Measurements from ENCODE around the gene BACE2.

The BACE2 gene

DNA sequence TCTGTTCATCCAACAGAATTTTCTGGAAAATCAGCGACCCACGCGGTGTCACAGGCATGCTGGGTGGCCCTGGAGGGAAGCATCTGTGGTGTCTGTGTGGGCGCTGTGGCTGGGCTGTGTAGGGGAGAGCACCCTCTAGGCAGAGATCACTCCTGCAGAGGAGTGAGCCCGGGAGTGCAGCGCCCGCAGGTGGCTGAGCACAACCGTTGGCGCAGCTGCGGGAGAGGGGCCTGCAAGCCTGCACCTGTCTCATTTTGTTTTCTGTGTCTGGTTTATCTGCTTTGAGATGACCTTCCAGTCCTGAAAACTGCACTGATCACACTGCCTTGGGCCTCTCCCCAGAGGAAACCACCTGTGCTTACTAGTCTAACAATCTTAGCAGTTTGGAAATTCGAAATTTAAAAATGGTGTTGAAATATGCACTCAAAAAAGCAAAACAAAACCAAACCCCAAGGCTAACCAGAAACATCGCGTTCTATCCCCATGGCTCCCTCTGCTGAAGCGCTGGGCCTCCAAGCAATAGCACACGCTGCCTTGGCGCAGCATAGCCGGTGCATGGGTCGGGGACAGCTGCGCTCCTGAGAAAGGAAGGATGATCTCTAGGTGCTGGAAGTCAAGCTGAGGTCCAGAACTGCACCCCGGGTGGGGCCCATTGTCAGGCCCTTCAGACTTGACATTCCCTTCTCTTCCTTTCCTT, 153.4 kb downstream of the BACE2 start:
- no peak for TF ChIP-seq ZNF654 (tag by site-specific recombination; IDR thresholded peaks at IDR 0.05; ENCODE audit: low read depth)
- no peak for TF ChIP-seq KLF17 (tag by site-specific recombination; IDR thresholded peaks at IDR 0.05)
- TF ChIP-seq ZNF621 (tag by site-specific recombination; IDR thresholded peaks at IDR 0.05) = no peak
- TF ChIP-seq ZBTB48 (tag by site-specific recombination; IDR thresholded peaks at IDR 0.05) = no peak
- no peak for TF ChIP-seq ZFHX2 (tag by site-specific recombination; conservative IDR thresholded peaks at IDR 0.05)
- no peak for TF ChIP-seq MEIS1 (CRISPR knock-in tag; IDR thresholded peaks at IDR 0.05; ENCODE audit: borderline replicate concordance)
- ChIA-PET CTCF (no interaction called here), POLR2A (no interaction called here)
- no peak overlapping the region for H3K4me3 ChIP-seq (ENCODE audit: low read depth, low read length)
- no peak overlapping the region for H3K27ac ChIP-seq (ENCODE audit: extremely low read depth, low read depth, low read length)
- H3K36me3 ChIP-seq (ENCODE audit: control insufficient read depth in 2 of 2, insufficient read depth in 1 of 2, low read length in 2 of 2) = no peaks in the 10 kb centered on the region
- H3K4me1 ChIP-seq (ENCODE audit: control insufficient read depth, insufficient read depth, low read length) = no peaks in the 10 kb centered on the region
- no peaks in the 10 kb centered on the region for H3K9me3 ChIP-seq (ENCODE audit: control insufficient read depth, insufficient read depth, low read depth, low read length)

DNA sequence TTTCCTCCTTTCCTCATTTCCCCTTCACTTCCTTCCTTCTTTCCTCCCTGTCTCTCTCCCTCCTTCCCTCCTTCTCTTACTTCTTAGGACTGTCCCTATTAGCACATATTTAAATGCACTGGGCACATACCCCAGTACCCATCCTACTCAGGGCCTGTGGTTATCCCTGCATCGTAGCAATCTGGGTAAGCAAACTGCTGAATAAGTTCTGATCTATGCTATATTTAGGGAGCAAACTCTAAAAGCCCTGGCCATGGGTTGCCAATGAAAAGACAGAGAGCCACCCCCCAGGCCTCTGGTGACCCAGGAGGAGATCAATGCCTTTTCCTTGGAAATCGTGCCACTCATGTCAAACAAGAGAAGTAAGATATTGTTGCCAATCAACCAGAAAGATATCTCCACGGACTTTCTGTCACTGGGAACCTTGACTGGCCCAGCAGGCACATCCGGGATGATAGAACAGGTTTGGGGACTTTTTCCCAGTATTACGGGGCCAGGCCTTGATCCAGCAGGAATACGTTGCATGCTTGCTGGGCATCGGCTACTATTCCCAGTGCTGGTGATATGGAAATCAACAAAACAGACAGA, 154.0 kb downstream of the BACE2 start:
- no peak overlapping the region for H3K27ac ChIP-seq (ENCODE audit: extremely low read depth, low read depth, low read length)
- H3K36me3 ChIP-seq (ENCODE audit: control insufficient read depth in 2 of 2, insufficient read depth in 1 of 2, low read length in 2 of 2) = no peaks in the 10 kb centered on the region
- ChIA-PET POLR2A (no interaction called here), CTCF (interaction anchor here (0.5 kb wide), 1 partner anchor 10 kb away, joined by 3 read pairs; no protein-coding TSS in a partner anchor)
- TF ChIP-seq ZNF629 (tag by site-specific recombination; IDR thresholded peaks at IDR 0.05) (no peak), ZNF37A (tag by site-specific recombination; IDR thresholded peaks at IDR 0.05) (no peak), ZNF658 (tag by site-specific recombination; IDR thresholded peaks at IDR 0.05) (no peak), ZBTB7A (tag by site-specific recombination; IDR thresholded peaks at IDR 0.05; ENCODE audit: low read depth) (no peak), ZNF302 (tag by site-specific recombination; IDR thresholded peaks at IDR 0.05; ENCODE audit: low read depth) (no peak), IKZF3 (tag by site-specific recombination; IDR thresholded peaks at IDR 0.05) (no peak), ZBTB26 (tag by site-specific recombination; optimal IDR thresholded peaks at IDR 0.05) (no peak), ZNF76 (tag by site-specific recombination; IDR thresholded peaks at IDR 0.05; ENCODE audit: borderline replicate concordance, low read depth) (no peak), ZNF221 (tag by site-specific recombination; IDR thresholded peaks at IDR 0.05; ENCODE audit: borderline replicate concordance) (no peak), ZNF677 (tag by site-specific recombination; IDR thresholded peaks at IDR 0.05) (no peak), ZBTB6 (tag by site-specific recombination; IDR thresholded peaks at IDR 0.05) (no peak), ZBTB48 (tag by site-specific recombination; IDR thresholded peaks at IDR 0.05) (no peak), ZNF23 (tag by site-specific recombination; IDR thresholded peaks at IDR 0.05; ENCODE audit: borderline replicate concordance) (no peak), ZIC2 (tag by site-specific recombination; IDR thresholded peaks at IDR 0.05) (no peak)
- TF ChIP-seq, protein P1, sequence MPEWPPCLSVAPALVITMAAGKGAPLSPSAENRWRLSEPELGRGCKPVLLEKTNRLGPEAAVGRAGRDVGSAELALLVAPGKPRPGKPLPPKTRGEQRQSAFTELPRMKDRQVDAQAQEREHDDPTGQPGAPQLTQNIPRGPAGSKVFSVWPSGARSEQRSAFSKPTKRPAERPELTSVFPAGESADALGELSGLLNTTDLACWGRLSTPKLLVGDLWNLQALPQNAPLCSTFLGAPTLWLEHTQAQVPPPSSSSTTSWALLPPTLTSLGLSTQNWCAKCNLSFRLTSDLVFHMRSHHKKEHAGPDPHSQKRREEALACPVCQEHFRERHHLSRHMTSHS (tag by site-specific recombination; IDR thresholded peaks at IDR 0.05) = no peak
- no peak overlapping the region for H3K4me3 ChIP-seq (ENCODE audit: low read depth, low read length)
- no peaks in the 10 kb centered on the region for H3K4me1 ChIP-seq (ENCODE audit: control insufficient read depth, insufficient read depth, low read length)
- H3K9me3 ChIP-seq (ENCODE audit: control insufficient read depth, insufficient read depth, low read depth, low read length) = no peaks in the 10 kb centered on the region
